ENCODE measurements around the gene RFX6.

- TF ChIP-seq EZH2 (IDR thresholded peaks at IDR 0.05; ENCODE audit: insufficient read depth, poor library complexity, severe bottlenecking) (no peak), EZH2phosphoT487 (IDR thresholded peaks at IDR 0.05; ENCODE audit: insufficient read depth, low read depth) (no peak)
These were observed 78.7 kb downstream of the RFX6 start for GRCh38 chr6:116955773-116956172.

Measured in GM23248 (cell line).